Globus pallidus (tissue), 1 donor: ENCODE results near the gene FOLH1.
"Not testable (repeated sequence)": the region's sequence is repeated elsewhere in the genome, so short reads cannot be mapped to it uniquely, and the experiment has no call there.

Source experiments
- DNase-seq: peaks from one replicate; pipeline ENCODE4 v3.0.0-alpha.2; 2015; ENCODE audit warnings: low spot score

FOLH1 gene

DNA sequence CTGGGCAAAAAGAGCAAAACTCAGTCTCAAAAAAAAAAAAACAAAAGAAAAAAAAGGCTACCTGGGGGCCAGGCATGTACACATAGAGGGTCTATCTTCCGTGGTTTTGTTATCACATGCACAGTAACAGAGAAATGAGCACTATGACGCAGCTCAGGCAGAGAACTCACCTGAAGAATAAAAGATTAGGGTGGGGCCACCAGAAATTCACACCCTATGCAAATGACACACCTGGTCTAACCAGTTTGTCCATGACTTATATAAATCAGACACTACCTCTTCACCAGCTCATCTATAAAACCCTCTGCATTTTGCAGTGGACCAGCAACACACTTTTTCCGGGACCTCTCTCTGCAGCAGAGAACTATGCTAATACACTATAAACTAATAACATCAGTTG is 30.5 kb downstream of the FOLH1 start:
- DNase-seq, result not testable (repeated sequence)

DNA sequence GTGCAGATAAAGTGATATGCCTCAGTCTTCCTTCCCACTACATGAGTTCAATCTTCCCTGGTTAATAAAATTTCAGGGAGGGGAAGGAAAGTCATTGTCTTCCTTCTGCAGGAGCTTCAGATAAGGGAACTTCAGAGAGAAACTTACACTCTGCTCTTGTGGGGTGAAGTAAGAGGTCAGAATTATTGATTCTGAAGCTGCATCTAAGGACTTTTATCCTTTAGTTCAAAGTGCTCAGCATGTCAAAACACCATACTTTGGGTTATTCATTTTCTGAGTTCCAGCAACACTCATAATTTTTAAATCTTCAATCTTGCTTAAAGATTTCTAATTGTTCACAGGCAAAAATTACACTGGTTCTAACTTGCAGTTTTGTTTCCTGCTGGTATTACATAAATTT is 33.0 kb downstream of the FOLH1 start:
- DNase-seq, result not testable (repeated sequence)

DNA sequence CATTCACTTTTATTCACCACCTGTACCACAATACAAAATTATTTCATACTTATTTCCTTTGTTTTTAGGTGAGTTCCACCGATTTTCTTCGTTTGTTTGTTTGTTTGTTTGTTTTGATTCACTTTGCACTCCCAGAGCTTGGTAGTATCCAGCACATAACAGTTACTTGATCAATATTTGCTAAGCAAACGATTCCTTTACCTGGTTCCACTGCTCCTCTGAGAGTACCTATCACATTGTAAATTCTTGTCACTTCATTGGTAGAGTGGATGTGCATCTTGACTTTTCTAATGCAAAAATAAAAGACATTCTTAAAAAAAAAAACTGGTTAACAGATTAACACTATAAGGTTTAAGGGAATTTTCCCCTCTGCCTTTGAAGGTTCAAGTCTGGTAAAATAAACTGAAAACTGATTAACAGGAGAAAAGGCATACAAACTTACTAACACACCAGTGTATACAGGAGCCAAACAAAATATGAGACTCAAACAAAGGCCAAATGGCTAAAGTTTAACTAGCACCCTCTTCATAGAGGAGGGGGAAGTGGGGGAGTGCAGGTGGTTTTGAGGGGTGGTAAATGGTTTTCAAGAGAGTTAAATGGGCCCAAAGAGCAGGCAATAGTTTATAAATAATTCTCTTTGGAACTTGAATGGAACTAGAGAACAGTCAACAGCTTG is 33.6 kb downstream of the FOLH1 start:
- not testable (repeated sequence) for DNase-seq

DNA sequence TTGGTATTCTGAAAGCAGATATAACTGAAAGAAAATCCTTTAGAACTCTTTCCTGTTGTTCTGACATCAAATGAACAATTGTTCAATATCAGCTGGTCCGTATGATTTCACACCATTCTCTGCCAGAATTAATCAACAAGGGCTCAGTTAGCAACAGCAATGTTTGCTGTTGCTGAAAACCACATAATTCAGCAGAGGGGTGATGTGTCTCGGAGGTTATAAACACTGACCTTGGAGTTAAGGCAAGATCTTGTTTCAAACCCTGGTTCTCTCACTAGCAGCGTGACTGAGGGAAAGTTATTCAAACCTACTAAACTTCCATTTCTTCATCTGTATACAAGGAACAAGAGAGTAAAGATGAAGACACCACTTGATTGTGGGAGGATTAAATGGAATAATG is 36.8 kb downstream of the FOLH1 start:
- peak; percentile 82 for DNase-seq

DNA sequence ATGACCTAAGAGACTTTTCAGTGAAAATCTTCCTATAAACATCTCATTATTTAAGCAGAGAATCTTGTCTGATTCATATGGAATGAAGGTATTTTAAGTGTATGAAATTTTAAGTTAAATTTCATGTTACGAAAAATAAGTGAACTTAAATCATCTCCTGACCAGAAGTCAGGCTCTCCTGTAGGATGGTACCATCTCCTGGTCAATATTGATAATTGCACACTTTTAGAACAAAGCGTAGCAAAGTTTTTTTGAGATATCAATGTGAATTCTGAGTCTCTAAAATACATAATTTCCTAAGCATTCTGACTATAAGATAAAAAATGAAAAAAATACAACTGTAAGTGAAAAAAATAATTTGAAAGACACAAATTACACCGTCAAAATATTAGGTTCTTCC is 38.8 kb downstream of the FOLH1 start:
- not testable (repeated sequence) for DNase-seq

DNA sequence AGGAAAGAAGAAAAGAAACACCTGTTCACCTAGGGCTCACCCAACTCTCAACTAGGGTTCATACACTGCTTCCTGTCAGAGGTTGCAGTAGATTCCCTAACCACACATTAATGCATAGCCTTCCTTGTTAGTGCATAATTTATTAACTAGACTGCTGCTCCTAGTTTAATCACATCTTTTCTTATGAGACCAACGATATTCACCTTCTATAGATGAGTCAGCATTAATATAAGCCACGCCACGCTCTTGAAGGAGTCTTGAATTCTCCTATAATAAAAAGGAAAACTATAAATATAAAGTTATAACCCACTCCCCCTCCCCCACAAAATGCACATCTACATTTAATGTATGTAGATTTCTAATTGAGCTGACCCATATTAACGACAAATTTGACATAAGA is 39.4 kb downstream of the FOLH1 start:
- not testable (repeated sequence) for DNase-seq

DNA sequence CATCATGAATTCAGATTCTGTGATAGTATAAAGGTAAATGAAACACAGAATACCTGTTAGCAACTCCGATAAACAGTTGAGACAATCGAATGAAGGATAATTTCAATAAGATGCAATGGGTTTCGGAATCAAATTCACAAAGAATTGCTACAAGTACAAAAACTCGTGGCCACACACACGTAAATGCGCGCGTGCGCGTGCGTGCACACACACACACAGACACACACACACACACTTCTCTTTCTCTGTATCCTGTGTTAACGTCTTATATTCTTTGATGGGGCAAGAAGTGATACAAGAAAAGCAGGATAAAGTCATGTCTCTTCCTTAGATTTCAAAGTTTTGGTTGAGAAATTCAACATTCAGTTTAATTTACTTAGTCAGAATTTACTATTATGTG is 57.2 kb downstream of the FOLH1 start:
- DNase-seq, result no peak

DNA sequence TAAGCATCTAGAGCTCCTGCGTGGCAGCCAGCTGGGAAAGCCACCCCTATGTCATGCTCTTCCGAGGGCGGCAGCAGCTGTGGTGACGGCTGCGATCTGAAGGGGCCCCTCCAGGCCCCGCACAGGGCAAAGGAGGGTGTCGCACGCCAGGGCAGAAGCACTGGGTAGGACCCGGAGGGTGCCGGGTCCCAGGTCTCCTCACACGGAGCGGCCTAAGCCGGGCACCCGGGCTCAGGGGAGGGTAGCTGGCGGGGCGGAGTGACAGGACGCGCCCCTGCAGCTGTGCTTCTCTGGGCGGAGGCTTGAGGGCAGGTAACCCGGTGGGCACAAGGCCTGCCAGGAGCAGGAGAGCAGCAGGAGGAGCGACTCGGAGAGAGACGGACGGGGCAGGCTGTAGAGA is 106.0 kb downstream of the FOLH1 start:
- DNase-seq, result not testable (repeated sequence)
